HepG2 (cell line): ENCODE results near the gene ALK. TPM values are rescaled to one million over a fixed set of nuclear protein-coding genes. Genes with fewer than 3 reads are reported as not detected.

Source experiments
- ATAC-seq: fragments of 200-7000 bp; cut with Tn5 transposase; 3 replicates; pipeline ENCODE4 v1.9.1; 2020; ENCODE audit warnings: mild to moderate bottlenecking, moderate library complexity
- BruUV-seq: library from RNA; stranded (reverse); fragments of 400-500 nt; replicated peaks from 2 replicates; lab custom pipeline; 2021; lab: Mats Ljungman, UMichigan
- CTCF ChIA-PET: fragments of 300-600 bp; formaldehyde crosslinking; extraction: SDS; loops from one replicate; lab custom pipeline; 2021; ENCODE audit warnings: low total read pairs, inconsistent platforms, low intra/inter-chr PET ratio; lab: Yijun Ruan, JAX
- POLR2A ChIA-PET: fragments of 350-600 bp; sonication (Branson Sonifier 250); formaldehyde crosslinking; loops from one replicate; lab custom pipeline; 2020; ENCODE audit warnings: antibody characterized with exemption, inconsistent platforms; lab: Yijun Ruan, JAX
- DNase-seq: peaks from one replicate; pipeline ENCODE4 v3.0.0-alpha.2; 2015; ENCODE audit warnings: low spot score
- FAIRE-seq: peaks from 3 replicates; lab custom pipeline; 2011; peaks lifted over from hg19 to GRCh38; lab: Jason Lieb, UNC
- H2AFZ ChIP-seq: one replicate; pipeline ENCODE4 v1.6.1; 2011; ENCODE audit warnings: low read length, inconsistent platforms
- H3K27ac ChIP-seq: fragments of 300-600 bp; 3 replicates; pipeline ENCODE4 v1.8.0; 2011; ENCODE audit warnings: mixed run types, mild to moderate bottlenecking, mixed read lengths, low read length, inconsistent platforms; ENCODE audit not compliant: insufficient read depth; ENCODE audit errors: extremely low read length
- H3K27me3 ChIP-seq, 2 experiments: fragments of 200-600 bp in 1 of 2; 2 replicates in 1 of 2; 3 replicates in 1 of 2; pipeline versions ENCODE4 v1.6.0 to v1.8.0; 2011; ENCODE audit warnings: low read length in 2 of 2, mild to moderate bottlenecking in 2 of 2, moderate library complexity in 2 of 2, inconsistent platforms in 1 of 2; ENCODE audit not compliant: insufficient read depth in 2 of 2, control insufficient read depth in 1 of 2
- H3K36me3 ChIP-seq, 2 experiments: fragments of 200-600 bp in 1 of 2; replicated peaks in 1 of 2; 2 replicates in 1 of 2; 3 replicates in 1 of 2; pipeline versions ENCODE4 v1.5.1 to v1.8.0; 2011; ENCODE audit warnings: low read length in 2 of 2, inconsistent platforms in 1 of 2; ENCODE audit not compliant: insufficient read depth in 2 of 2, control insufficient read depth in 1 of 2
- H3K4me1 ChIP-seq: 2 replicates; pipeline ENCODE4 v1.5.1; 2012; ENCODE audit warnings: low read length, inconsistent platforms; ENCODE audit not compliant: insufficient read depth
- H3K4me2 ChIP-seq: 2 replicates; pipeline ENCODE4 v1.6.0; 2011; ENCODE audit warnings: low read depth, low read length, inconsistent platforms
- H3K4me3 ChIP-seq, 3 experiments: fragments of 200-600 bp in 1 of 3; sonication (generic), shearing (Covaris generic) in 1 of 3; replicated peaks in 1 of 3; 2 replicates each; pipeline ENCODE4 v1.5.1; 2011 to 2016; ENCODE audit warnings: low read length in 3 of 3, inconsistent platforms in 2 of 3, low read depth in 2 of 3, mild to moderate bottlenecking in 2 of 3, control low read depth in 1 of 3, mixed read lengths in 1 of 3; ENCODE audit not compliant: insufficient read depth in 1 of 3
- H3K79me2 ChIP-seq: one replicate; pipeline ENCODE4 v1.6.1; 2011; ENCODE audit warnings: low read length, inconsistent platforms; ENCODE audit not compliant: insufficient read depth
- H3K9ac ChIP-seq: 2 replicates; pipeline ENCODE4 v1.6.0; 2011; ENCODE audit warnings: mild to moderate bottlenecking, low read depth, low read length, inconsistent platforms; ENCODE audit not compliant: insufficient read depth
- H3K9me3 ChIP-seq: 2 replicates; pipeline ENCODE4 v1.5.1; 2012; ENCODE audit warnings: mild to moderate bottlenecking, low read length
- H4K20me1 ChIP-seq: 2 replicates; pipeline ENCODE4 v1.6.0; 2011; ENCODE audit warnings: inconsistent platforms, mild to moderate bottlenecking, low read length, moderate library complexity; ENCODE audit not compliant: insufficient read depth
- HOXA7 ChIP-seq: sonication (generic); formaldehyde crosslinking; IDR thresholded peaks from 2 replicates; pipeline ENCODE4 v1.8.1; 2022; ENCODE audit warnings: mild to moderate bottlenecking, missing genetic modification reagents, moderate library complexity
- MIER2 ChIP-seq: IDR thresholded peaks from 2 replicates; pipeline ENCODE4 v1.6.1; 2016; ENCODE audit warnings: missing biosample characterization, missing genetic modification reagents
- PRPF4 ChIP-seq: fragments of 200-400 bp; formaldehyde crosslinking; IDR thresholded peaks from 2 replicates; pipeline ENCODE4 v1.6.1; 2016; ENCODE audit warnings: low read length, low read depth; ENCODE audit not compliant: poor library complexity, severe bottlenecking
- ZNF138 ChIP-seq: sonication (generic); formaldehyde crosslinking; IDR thresholded peaks from 2 replicates; pipeline ENCODE4 v1.5.0; 2020; ENCODE audit warnings: mild to moderate bottlenecking, low read depth, missing genetic modification reagents
- ZNF670 ChIP-seq: sonication (generic); formaldehyde crosslinking; IDR thresholded peaks from 2 replicates; pipeline ENCODE4 v1.8.0; 2022; ENCODE audit warnings: mild to moderate bottlenecking, missing genetic modification reagents, borderline replicate concordance
- ZXDC ChIP-seq: sonication (generic); formaldehyde crosslinking; IDR thresholded peaks from 2 replicates; pipeline ENCODE4 v1.5.0; 2020; ENCODE audit warnings: mild to moderate bottlenecking, missing genetic modification reagents
- whole genome bisulfite sequencing: methylation state at CpG from one replicate; pipeline ENCODE4 v1.1.6; 2017; ENCODE audit warnings: low lambda C conversion rate; 5-methylcytosine and 5-hydroxymethylcytosine counted together
- in situ Hi-C: cut with HindIII; loops from 2 replicates; pipeline ENCODE4 v1.10.0; 2017; ENCODE audit warnings: low pct_unique_long_range_greater_than_20kb; ENCODE audit not compliant: extremely low pct_ligation_motif_present
- intact Hi-C: fragments of 100-400 bp; cut with micrococcal nuclease; formaldehyde crosslinking; loops from one replicate; pipeline ENCODE4 v1.10.0; 2022; ENCODE audit not compliant: unreplicated experiment
- polyA plus RNA-seq, 8 experiments: library from polyadenylated mRNA; depleted of rRNA in 3 of 8; stranded (reverse) in 7 of 8; unstranded in 1 of 8; fragments of >200 nt; fragmentation: Illumina TruSeq in 4 of 8; extraction: Trizol in 4 of 8; gene quantifications; 2 replicates each; pipeline versions ENCODE4 v1.2.1 to v1.2.3, GENCODE V29; 2011 to 2016; ENCODE audit warnings: low read depth in 4 of 8, missing spikeins in 1 of 8, mixed read lengths in 1 of 8; ENCODE audit not compliant: insufficient read depth in 1 of 8
- total RNA-seq, 5 experiments: library from RNA; depleted of rRNA; stranded (reverse); fragments of >200 nt; fragmentation: Illumina TruSeq; extraction: Trizol; gene quantifications; 2 replicates each; pipeline ENCODE4 v1.2.3, GENCODE V29; 2016; ENCODE audit warnings: low read depth in 1 of 5

Gene ALK
- total and polyA plus RNA-seq, 2 of the 13 experiments (the other 11 are each of a cell fraction or from before 2014, with no cell fraction given) = not detected

GRCh38 chr2:29202819-29203495 lies 718.4 kb downstream of the ALK start:
- CTCF ChIA-PET = no interaction called here
- Histone ChIP-seq H3K79me2 (no peaks in the 10 kb centered on the region), H3K4me1 (no peaks in the 10 kb centered on the region), H2AFZ (no peak overlapping the region), H3K9ac (no peak overlapping the region), H4K20me1 (no peaks in the 10 kb centered on the region), H3K36me3 (no peaks in the 10 kb centered on the region), H3K4me2 (no peak overlapping the region), H3K4me3 (no peak overlapping the region), H3K9me3 (no peaks in the 10 kb centered on the region), H3K27me3 (peaks cover 0 to 32% of the 10 kb centered on the region in 2 experiments; a peak in 3 of 5 replicates), H3K27ac (no peak overlapping the region)
- FAIRE-seq = no peak
- POLR2A ChIA-PET = no interaction called here
- DNase-seq = no peak
- in situ Hi-C loops = loop anchor here (10.0 kb wide), 1 partner anchor 378 kb away; no protein-coding TSS in a partner anchor
- intact Hi-C loops = no loop called here
- TF ChIP-seq PRPF4 (no peak), MIER2 (CRISPR knock-in tag) (no peak), ZXDC (CRISPR knock-in tag) (no peak), HOXA7 (no peak), ZNF670 (CRISPR knock-in tag) (no peak), ZNF138 (CRISPR knock-in tag) (no peak)
- no TSS peak for BruUV-seq
- ATAC-seq = no peak
- 13% methylated on average over 5 of the region's 5 CpGs for WGBS
